A375 (cell line): Measurements from ENCODE around the gene MINK1. TPM values are rescaled to one million over a fixed set of nuclear protein-coding genes. Genes with fewer than 3 reads are reported as not detected.

Experiments used
- total RNA-seq: library from RNA; depleted of rRNA; stranded (reverse); fragments of >200 nt; shearing (Covaris generic); gene quantifications from 2 replicates; pipeline ENCODE4 v1.2.3, GENCODE V29; 2014; rRNA removed

Gene MINK1
- 33.7 and 33.8 TPM in 2 replicates for total RNA-seq

DNA sequence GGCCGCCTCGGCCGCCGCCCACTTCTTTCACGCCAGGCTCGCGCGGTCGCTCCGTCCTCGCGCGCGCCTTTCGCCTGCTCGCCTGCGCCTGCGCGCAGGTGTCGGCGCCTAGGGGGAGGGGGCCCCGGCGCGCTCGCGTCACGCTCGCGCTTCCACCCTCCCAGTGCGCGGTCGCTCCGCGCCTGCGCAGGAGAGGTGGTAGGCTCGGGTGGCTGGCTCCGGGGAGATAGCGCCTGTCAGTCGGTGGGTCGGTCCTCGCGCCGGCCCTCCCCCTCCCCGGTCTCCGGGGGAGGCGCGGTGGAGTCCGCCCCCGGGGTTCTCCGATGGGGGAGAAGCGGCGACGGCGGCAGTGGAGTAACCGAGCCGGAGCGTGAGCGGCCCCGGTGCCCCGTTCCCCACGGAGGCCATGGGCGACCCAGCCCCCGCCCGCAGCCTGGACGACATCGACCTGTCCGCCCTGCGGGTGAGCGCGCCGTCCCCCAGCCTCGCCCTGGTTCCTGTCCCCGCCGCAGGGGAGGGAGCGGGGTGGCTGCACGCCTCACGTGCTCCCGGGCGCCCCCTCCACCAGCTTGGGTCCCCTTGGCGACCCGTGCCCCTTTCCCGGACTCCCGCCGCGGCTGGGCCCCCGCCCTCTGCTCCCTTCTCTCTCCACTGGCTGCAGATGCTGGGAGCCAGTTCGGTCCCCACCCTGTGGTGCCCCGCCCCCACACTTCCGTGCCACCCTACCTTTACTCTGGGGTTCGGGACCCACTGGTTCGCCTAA is at the start of gene MINK1:
Gene MINK1 (plus strand): TSS at position 163 of the 763 bp plus-strand sequence. CDS start 244 bp downstream, at position 407.

DNA sequence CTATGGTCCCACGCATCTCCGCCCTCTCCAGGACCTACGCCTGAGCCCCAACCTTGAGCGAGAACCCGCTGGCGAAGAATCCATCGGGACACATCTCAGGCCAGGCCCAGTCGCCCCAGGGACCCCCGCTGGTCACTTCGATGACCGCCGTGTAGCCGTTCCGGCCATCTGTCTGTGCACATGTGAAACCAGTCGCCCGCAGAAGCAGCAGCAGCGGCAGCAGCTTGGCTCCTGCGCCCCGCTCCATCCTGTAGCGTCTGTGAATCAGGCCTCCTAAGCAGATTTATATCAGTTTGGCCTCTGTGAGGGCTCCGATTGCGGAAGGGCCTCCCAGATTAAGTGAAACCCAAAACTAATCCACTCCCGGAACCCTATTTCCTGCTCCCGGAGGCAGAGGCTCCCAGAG is 47.0 kb upstream of the MINK1 start, which contains the start of gene VMO1:
Gene VMO1 (minus strand): TSS at position 259 of the 406 bp plus-strand sequence. CDS start 12 bp downstream, at position 247.

DNA sequence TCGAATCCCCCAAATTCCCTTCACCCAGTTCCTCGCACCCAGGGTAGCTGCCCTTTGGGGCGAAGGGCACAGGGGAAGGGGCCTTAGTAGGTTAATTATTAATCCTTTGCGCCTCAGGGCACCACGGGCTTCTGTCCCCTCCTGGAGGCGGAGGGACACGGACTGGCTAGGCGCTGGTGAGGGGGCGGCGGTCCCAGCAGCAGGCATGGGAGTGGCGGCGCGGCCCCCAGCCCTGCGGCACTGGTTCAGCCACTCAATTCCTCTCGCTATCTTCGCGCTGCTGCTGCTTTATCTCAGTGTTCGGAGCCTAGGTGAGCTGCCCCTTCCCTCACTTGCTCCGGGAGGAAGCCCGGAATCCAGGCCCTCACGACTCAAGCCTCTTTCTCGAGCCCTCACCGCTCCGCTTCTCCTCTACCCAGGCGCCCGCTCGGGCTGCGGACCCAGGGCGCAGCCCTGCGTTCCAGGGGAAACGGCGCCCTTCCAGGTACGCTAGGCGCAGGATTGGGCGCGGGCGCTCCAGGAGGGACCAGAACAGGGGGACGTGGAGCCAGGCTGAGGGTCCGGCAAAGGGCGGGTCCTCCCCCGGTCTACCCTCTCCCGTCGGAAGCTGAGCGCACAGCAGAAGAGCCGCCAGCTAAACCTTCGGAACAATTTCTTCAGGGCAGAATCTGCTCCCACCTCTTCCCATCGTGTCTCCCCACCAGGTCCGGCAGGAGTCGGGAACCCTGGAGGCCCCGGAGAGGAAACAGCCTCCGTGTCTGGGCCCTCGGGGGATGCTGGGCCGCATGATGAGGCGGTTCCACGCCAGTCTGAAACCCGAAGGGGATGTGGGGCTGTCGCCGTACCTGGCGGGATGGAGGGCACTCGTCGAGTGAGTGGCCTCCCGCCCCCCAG is 44.1 kb upstream of the MINK1 start, which contains the start of gene GLTPD2:
Gene GLTPD2 (plus strand): TSS at position 158 of the 894 bp plus-strand sequence. CDS start 48 bp downstream, at position 206.

DNA sequence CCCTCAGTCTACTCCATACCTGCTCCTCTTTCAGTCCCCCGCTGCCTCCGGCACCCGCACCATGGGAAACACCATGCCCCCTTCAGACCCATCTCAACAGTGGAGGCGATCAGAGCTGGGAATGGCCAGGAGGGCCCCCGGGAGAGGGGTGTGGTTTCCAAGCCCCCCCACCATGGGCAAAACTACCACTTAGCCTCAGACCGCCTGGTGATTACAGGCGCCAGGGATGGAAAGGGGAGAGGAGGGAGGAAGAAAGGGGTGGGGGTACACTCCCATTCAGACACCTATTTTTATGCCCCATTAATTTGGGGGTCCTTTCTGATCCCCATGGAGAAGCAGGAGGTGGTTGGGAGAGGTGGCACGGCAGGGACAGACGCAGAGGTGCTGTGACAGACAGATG is 30.9 kb upstream of the MINK1 start, which contains the start of gene C17orf114:
Gene C17orf114 (minus strand): TSS at position 101 of the 400 bp plus-strand sequence.

DNA sequence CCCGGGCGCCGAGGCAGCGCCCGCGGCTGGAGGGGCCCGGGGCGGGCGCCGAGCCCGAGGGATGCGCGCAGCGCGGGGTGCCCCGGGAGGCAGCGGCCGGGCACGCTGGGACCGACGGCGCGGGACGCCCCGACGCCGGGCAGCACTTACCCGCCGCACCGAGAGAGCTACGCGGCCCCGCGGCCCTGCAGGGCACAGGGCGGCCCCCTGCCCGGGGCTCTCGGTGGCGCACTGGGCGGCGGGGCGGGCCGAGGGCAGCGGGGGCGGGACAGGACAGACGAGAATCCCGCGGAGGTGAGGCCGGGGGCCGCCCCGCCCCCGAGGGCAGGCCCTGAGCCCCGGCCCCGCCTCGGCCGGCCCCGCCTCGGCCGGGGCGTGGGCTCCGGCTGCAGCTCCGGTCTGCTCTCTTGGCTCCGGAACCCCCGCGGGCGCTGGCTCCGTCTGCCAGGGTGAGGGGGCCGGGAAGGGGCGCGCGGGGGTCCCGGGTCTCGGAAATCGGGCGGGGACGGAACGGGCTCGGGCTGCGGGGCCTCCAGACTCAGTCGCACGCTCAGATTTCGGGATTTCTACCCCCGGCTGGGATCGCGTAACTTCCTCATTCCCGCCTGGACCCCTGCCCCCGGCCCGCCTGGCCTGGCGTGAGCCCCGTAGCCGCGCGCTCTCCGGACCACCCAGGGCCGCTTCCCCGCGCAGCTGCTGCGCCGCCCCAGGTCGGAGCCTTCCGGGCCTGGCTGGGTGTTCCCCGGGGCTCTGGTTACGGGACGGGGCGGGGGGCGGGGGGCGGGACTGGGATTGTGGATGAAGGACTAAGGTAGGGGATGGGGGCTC is 26.1 kb upstream of the MINK1 start, which contains the start of gene PLD2:
Gene PLD2 (plus strand): TSS at position 376 of the 828 bp plus-strand sequence. CDS start 621 bp downstream, outside the sequence.

DNA sequence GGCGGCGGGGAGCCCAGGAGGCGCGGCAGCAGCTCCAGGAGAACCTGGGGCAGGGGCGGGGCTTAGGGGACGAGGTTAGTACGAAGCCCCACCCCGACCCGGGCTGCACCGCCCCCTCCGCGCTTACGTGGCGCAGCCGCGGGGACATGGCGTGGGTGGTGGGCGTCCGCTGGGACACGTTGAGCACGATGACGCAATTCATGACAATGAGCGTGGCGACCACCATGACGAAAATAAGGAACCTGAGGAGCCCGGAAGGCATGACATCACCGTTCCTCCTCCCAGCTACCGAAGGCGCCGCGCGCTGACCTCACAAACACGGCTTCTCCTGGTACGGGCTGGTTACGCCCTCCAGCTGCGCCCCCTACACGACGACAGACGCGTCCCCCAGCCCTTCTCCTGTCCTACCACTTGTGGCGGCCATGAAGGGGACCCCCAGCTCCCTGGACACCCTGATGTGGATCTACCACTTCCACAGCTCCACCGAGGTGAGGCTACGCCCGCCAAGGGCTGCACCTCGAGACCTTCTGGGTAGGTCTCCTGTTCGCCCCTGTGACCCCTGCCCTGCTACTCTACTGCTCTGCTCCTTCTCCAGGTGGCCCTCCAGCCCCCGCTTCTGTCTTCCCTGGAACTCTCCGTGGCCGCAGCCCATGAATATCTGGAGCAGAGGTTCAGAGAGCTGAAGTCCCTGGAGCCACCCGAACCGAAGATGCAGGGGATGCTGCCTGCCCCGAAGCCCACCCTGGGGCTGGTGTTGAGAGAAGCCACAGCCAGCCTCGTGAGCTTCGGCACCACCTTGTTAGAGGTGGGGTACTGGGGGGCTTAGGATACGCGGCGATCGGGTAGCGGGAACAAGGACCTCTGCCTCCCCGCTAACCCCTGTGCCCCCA is 66.4 kb downstream of the MINK1 start, which contains the start of gene C17orf107:
Gene C17orf107 (plus strand): TSS at position 196 of the 890 bp plus-strand sequence. CDS start 227 bp downstream, at position 423.

DNA sequence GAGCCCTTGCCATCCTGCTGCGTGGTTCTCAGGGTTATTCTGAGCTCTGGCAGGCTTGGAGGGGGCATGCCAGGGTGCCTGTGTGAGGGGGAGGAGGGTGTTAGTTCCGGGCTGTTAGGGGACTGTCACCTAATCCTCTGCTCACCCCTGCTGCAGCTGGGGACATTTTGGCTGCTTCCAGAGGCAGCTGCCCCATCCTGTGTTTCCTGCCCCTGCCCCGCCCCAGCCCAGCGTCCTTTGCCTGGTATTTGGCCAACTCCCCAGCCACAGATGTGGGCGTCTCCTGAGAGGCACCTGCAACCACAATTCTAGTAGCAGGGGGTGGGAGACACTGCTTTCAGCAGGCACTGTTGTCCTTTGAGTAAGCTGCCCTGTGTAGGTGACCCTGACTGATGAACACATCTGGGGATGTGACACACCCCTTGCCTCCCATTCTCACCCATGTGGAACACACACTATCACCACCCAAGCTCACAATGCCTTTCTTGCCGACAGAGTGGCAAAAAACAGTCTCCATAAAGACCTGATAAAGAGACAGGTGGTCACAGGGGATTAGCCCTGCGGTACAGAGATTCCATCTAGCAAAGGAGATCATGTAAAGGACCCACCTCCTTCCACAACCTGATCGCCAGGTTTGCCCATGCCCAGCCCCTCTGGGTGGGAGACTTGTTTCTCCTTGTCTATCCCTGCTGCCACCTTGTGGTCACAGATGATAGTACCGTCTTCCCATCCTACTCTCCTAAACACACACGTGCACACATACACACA is 70.1 kb downstream of the MINK1 start, which contains the start of gene CHRNE:
Gene CHRNE (minus strand): TSS at position 48 of the 768 bp plus-strand sequence. CDS start 35 bp downstream, at position 13.

DNA sequence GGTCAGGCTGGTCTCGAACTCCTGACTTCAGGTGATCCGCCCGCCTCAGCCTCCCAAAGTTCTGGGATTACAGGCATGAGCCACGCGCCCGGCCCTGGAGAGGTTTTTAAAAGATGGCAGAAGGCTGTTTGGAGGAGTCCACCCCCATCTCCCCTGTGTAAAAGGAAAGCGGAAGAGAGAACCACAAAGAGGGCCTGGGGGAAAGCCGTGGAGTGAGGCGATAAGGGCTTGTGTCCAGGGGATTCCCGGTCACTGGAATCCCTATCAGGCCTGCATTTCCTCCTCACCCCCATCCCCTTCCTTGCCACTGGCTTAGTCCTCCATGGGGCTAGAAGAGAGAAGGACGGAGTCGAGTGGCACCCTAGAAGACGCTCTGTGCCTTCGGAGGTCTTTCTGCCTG is 98.8 kb downstream of the MINK1 start, which contains the start of gene GP1BA:
Gene GP1BA (plus strand): TSS at position 315 of the 400 bp plus-strand sequence. CDS start 328 bp downstream, outside the sequence.

DNA sequence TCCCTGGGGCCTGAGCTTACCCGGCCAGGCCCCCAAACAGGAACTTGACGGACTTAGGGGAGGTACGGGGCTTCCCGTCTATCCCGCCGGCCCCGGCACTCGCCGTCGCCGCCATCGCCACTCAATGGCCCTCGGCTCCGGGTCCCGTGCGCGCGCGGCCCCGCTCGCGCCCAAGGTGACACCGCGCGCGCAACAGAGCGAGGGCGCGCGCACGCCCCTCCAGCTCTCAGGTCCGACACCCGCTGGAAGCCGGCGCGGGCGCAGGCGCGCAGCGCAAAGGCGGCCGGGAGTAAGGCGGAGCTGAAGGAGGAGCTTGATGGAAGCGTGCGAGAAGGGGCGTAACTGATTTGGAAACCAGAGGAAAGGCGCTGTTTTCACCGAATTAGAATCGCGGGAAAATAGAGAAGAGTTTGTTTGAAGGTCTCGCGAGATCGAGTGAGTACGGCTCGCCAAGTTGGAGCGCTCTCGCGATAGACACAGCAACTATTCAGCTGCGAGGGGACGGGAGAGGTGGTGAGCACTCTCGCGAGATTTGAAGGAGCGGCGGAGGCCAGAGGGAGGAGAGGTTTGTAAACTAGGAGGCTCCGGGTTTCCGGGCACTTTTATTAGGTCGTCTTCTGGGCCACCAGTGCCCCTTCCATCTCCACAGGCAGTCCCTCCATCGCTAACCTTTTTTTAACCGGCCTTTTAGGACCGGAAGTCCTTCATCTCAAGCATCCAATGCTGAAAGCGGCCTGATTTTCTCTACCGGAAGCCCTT is 106.8 kb downstream of the MINK1 start, which contains the start of the genes RNF167 and SLC25A11:
Gene RNF167 (plus strand): TSS at position 473 of the 759 bp plus-strand sequence. CDS start 642 bp downstream, outside the sequence.
Gene SLC25A11 (minus strand): TSS at position 251 of the 759 bp plus-strand sequence. CDS start 136 bp downstream, at position 115.

Other genes starting within 250 kb of the MINK1 start
- gene SMTNL2, start 248.8 kb upstream of the MINK1 start, total RNA-seq = 0.08 TPM in 1 of 2 replicates, not detected in the other
- not detected in 2 replicates for gene ALOX15, start 191.7 kb upstream of the MINK1 start, total RNA-seq
- 30.5 and 31.3 TPM in 2 replicates for gene PELP1, start 129.2 kb upstream of the MINK1 start, total RNA-seq
- gene ARRB2, start 122.7 kb upstream of the MINK1 start, total RNA-seq = 26.7 and 34.7 TPM in 2 replicates
- 29.1 and 38.1 TPM in 2 replicates for gene MED11, start 101.9 kb upstream of the MINK1 start, total RNA-seq
- gene ZMYND15, start 93.5 kb upstream of the MINK1 start, total RNA-seq = 0.27 and 0.38 TPM in 2 replicates
- gene CXCL16, start 93.4 kb upstream of the MINK1 start, total RNA-seq = 4.0 and 4.1 TPM in 2 replicates
- not detected in 2 replicates for gene TM4SF5, start 61.5 kb upstream of the MINK1 start, total RNA-seq
- 0.26 TPM in 1 of 2 replicates, not detected in the other for gene VMO1, start 47.0 kb upstream of the MINK1 start, total RNA-seq
- gene GLTPD2, start 44.4 kb upstream of the MINK1 start, total RNA-seq = not detected in 2 replicates
- gene PSMB6, start 37.2 kb upstream of the MINK1 start, total RNA-seq = 200 and 223 TPM in 2 replicates
- gene PLD2, start 26.2 kb upstream of the MINK1 start, total RNA-seq = 19.5 and 26.8 TPM in 2 replicates
- gene C17orf107, start 66.2 kb downstream of the MINK1 start, total RNA-seq = 0.45 and 0.53 TPM in 2 replicates
- 0.19 and 0.38 TPM in 2 replicates for gene CHRNE, start 69.8 kb downstream of the MINK1 start, total RNA-seq
- gene GP1BA, start 98.9 kb downstream of the MINK1 start, total RNA-seq = not detected in 2 replicates
- gene SLC25A11, start 106.7 kb downstream of the MINK1 start, total RNA-seq = 83.0 and 86.7 TPM in 2 replicates
- gene RNF167, start 106.9 kb downstream of the MINK1 start, total RNA-seq = 43.8 and 50.1 TPM in 2 replicates
- 1,994 and 2,456 TPM in 2 replicates for gene PFN1, start 115.2 kb downstream of the MINK1 start, total RNA-seq
- 7.2 and 8.6 TPM in 2 replicates for gene ENO3, start 117.8 kb downstream of the MINK1 start, total RNA-seq
- 90.5 and 106 TPM in 2 replicates for gene SPAG7, start 134.5 kb downstream of the MINK1 start, total RNA-seq
- gene CAMTA2, start 154.3 kb downstream of the MINK1 start, total RNA-seq = 25.6 and 46.7 TPM in 2 replicates
- gene INCA1, start 164.2 kb downstream of the MINK1 start, total RNA-seq = 0.72 TPM in 1 of 2 replicates, not detected in the other
- 39.6 and 46.3 TPM in 2 replicates for gene KIF1C, start 164.6 kb downstream of the MINK1 start, total RNA-seq
- not detected in 2 replicates for gene SLC52A1, start 202.1 kb downstream of the MINK1 start, total RNA-seq
- not detected in 2 replicates for gene ZFP3, start 245.1 kb downstream of the MINK1 start, total RNA-seq